Cerebellar nuclear complex (tissue), 1 donor: ENCODE data around the gene HGS.
A peak's percentile ranks its signal among the peaks of the same experiment; 100 is the strongest.

Source experiments
- DNase-seq, 2 experiments: peaks; one replicate each; lab custom pipeline; 2025; lab: John Stamatoyannopoulos, UW

Gene HGS

GRCh38 chr17:81683584-81684441 is at the start of gene HGS, which contains the start of gene ARL16:
Gene HGS, plus strand, starts transcription at chr17:81684011. Its CDS starts 56 bp downstream, at chr17:81684067.
Gene ARL16, minus strand, starts transcription at chr17:81683797. Its CDS starts 44 bp downstream, at chr17:81683753.
- peak; percentile 61 to 85 for DNase-seq

- DNase-seq = no peak
These were observed 48.4 kb upstream of the HGS start for GRCh38 chr17:81635431-81635830.

- no peak for DNase-seq
These were observed 47.8 kb upstream of the HGS start for GRCh38 chr17:81635973-81636504.

GRCh38 chr17:81636505-81637288 is 47.1 kb upstream of the HGS start, which contains the start of the genes NPLOC4 and TSPAN10:
Gene NPLOC4, minus strand, starts transcription at chr17:81637112. Its CDS starts 182 bp downstream, at chr17:81636930.
Gene TSPAN10, plus strand, starts transcription at chr17:81637196. Its CDS starts 5,217 bp downstream, at chr17:81642413.
- no peak for DNase-seq

- no peak for DNase-seq
These were observed 45.1 kb upstream of the HGS start for GRCh38 chr17:81638683-81639082.

- no peak for DNase-seq
These were observed 43.8 kb upstream of the HGS start for GRCh38 chr17:81640011-81640410.

GRCh38 chr17:81641825-81642489 is 41.9 kb upstream of the HGS start:
- no peak for DNase-seq

- no peak for DNase-seq
These were observed 39.3 kb upstream of the HGS start for GRCh38 chr17:81644496-81644895.

- no peak for DNase-seq
These were observed 38.5 kb upstream of the HGS start for GRCh38 chr17:81644976-81645952.

- DNase-seq = peak; percentile 59 to 72
These were observed 36.8 kb upstream of the HGS start for GRCh38 chr17:81646869-81647600.

- no peak for DNase-seq
These were observed 36.2 kb upstream of the HGS start for GRCh38 chr17:81647640-81648012.

GRCh38 chr17:81648013-81648706 is 35.7 kb upstream of the HGS start:
- DNase-seq = no peak

GRCh38 chr17:81648707-81649085 is 35.1 kb upstream of the HGS start:
- no peak for DNase-seq

- DNase-seq = no peak
These were observed 32.9 kb upstream of the HGS start for GRCh38 chr17:81650951-81651350.

GRCh38 chr17:81651692-81652091 is 32.1 kb upstream of the HGS start:
- no peak for DNase-seq

GRCh38 chr17:81652906-81653771 is 30.7 kb upstream of the HGS start:
- no peak for DNase-seq

- DNase-seq = no peak
These were observed 28.3 kb upstream of the HGS start for GRCh38 chr17:81655378-81656117.
